Activated CD8-positive, alpha-beta memory T cell treated with anti-CD3 and anti-CD28 coated beads, Interleukin-2, amount 10 ng/mL, durations not matched to agents 7 days and 5 days (primary cell): ENCODE data around the gene DNAJB12. TPM values are rescaled to one million over a fixed set of nuclear protein-coding genes. Genes with fewer than 3 reads are reported as not detected.
"Not testable (repeated sequence)": the region's sequence is repeated elsewhere in the genome, so short reads cannot be mapped to it uniquely, and the experiment has no call there.

ENCODE experiments used
- ATAC-seq: fragments of 150-1000 bp; cut with Tn5 transposase; one replicate; pipeline ENCODE4 v1.10.0; 2021; ENCODE audit warnings: moderate library complexity
- CTCF ChIA-PET: fragments of 350-600 bp; sonication (Branson Sonifier 250); formaldehyde crosslinking; loops from one replicate; lab custom pipeline; 2021; ENCODE audit warnings: antibody characterized with exemption; lab: Charles Lee
- DNase-seq: peaks from one replicate; pipeline ENCODE4 v3.0.0-alpha.2; 2020
- H3K27ac Mint-ChIP-seq: one replicate; pipeline ENCODE4 v1.8.0; 2021; ENCODE audit warnings: mild to moderate bottlenecking, mixed read lengths
- H3K27me3 Mint-ChIP-seq: one replicate; pipeline ENCODE4 v1.8.0; 2021; ENCODE audit warnings: mixed read lengths
- H3K36me3 Mint-ChIP-seq: one replicate; pipeline ENCODE4 v1.8.0; 2021; ENCODE audit warnings: mild to moderate bottlenecking, mixed read lengths
- H3K4me1 Mint-ChIP-seq: one replicate; pipeline ENCODE4 v1.8.0; 2021; ENCODE audit warnings: mixed read lengths
- H3K4me3 Mint-ChIP-seq: one replicate; pipeline ENCODE4 v1.8.0; 2021; ENCODE audit warnings: mild to moderate bottlenecking, moderate library complexity, mixed read lengths
- H3K9me3 Mint-ChIP-seq: one replicate; pipeline ENCODE4 v1.8.0; 2022; ENCODE audit warnings: low read depth, mixed read lengths
- total RNA-seq, 2 experiments: library from RNA; stranded (reverse); gene quantifications; one replicate each; pipeline ENCODE4 v1.2.3, GENCODE V29; 2021

Gene DNAJB12
- 10 to 100 TPM; 25.5 to 31.4 TPM for total RNA-seq

DNA sequence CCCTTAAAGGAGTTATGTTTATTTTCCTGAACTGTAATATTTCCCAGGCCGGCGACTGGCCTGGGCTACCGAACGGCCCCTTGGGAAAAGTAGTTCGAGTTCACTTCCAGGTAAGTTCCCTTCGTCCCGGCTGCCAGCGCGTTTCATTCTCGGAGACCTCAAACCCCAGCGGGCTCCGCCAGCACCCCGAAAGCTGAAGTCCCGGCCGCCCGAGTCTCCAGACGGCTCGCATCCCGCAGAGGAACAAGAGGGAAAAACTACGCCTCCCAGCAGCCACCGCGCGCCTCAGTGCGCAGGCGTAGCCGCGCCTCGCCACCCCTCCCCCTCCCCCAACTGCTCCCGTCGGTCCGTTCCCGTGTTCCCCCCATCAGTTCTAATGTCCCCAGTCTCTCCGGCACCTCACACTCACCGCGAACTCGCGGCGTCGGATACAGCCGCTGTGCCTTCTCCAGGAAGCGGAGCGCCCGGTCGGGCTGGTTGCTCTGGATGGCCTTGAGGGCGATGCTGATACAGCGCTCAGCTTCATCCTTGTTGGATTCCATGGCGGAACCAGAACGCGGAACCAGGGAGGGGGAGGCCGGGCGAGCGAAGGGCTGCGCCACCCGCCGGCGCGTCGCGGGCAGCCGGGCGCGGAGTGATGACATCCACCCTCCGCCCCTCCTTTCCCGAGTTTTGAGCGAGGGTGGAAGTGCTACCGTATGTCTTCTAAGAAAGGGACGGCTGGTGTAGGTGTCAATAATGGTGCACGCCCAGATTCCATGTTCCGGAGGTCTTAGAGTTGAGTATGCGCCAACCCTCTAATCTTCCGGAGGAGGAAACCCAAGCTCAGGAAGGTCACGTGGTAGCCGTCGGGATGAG, at the start of gene DNAJB12:
DNAJB12 (minus strand) TSS at position 564 of the 858 bp plus-strand sequence; CDS start at position 542, 22 bp downstream.
- DNase-seq = peak; percentile 93
- H3K4me3 Mint-ChIP-seq = peak within 1 kb of the TSS; percentile 90
- CTCF ChIA-PET = interaction anchor here (1.1 to 2.6 kb wide), 11 partner anchors 10 to 480 kb away, joined by 3 to 12 read pairs (median 6); partner anchors contain the start of gene SPOCK2
- peaks cover 8% of the 10 kb centered on the region for H3K36me3 Mint-ChIP-seq
- peak within 1 kb of the TSS; percentile 95 for H3K27ac Mint-ChIP-seq
- H3K27me3 Mint-ChIP-seq = no peaks in the 10 kb centered on the region
- peaks cover 26% of the 10 kb centered on the region for H3K4me1 Mint-ChIP-seq
- peak; percentile 90 for ATAC-seq
- no peaks in the 10 kb centered on the region for H3K9me3 Mint-ChIP-seq

DNA sequence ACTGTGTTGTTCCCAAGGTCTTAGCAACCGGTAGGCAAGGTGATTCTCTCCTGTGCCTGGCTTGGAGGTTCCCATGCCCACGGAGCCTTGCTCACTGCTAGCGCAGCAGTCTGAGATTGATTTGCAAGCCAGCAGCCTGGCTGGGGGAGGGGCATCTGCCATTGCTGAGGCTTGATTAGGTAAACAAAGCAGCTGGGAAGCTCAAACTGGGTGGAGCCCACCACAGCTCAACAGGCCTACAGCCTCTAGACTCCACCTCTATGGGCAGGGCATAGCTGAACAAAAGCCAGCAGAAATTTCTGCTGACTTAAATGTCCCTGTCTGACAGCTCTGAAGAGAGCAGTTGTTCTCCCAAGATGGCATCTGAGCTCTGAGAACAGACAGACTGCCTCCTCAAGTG, 40.9 kb upstream of the DNAJB12 start:
- CTCF ChIA-PET, H3K9me3 Mint-ChIP-seq, H3K27me3 Mint-ChIP-seq, H3K4me3 Mint-ChIP-seq, H3K4me1 Mint-ChIP-seq, H3K36me3 Mint-ChIP-seq, ATAC-seq, DNase-seq, H3K27ac Mint-ChIP-seq: not testable (repeated sequence)

DNA sequence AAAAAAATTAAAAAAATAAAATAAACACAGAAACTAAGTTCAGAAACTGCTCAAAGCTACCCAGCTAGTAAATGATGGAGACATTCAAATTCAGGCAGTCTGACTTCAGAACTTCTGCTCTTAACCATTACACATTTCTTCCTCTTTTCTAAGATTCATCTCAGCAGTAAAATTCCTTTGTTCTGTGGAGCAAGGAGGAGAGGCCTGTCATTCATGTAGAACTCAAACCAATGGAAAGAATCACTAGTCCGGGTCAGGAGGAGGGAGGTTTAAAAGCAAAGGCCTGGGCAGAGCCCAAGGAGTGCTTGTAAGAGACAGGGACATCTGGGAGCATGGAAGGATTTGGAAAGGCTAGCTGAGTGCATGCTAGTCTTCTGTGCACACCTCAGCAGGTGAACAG, 37.9 kb upstream of the DNAJB12 start:
- Mint-ChIP-seq H3K4me1 (no peaks in the 10 kb centered on the region), H3K9me3 (no peaks in the 10 kb centered on the region), H3K27me3 (no peaks in the 10 kb centered on the region), H3K27ac (no peak overlapping the region), H3K4me3 (no peak overlapping the region), H3K36me3 (peaks cover 4% of the 10 kb centered on the region)
- no peak for DNase-seq
- ATAC-seq = no peak
- CTCF ChIA-PET = no interaction called here

DNA sequence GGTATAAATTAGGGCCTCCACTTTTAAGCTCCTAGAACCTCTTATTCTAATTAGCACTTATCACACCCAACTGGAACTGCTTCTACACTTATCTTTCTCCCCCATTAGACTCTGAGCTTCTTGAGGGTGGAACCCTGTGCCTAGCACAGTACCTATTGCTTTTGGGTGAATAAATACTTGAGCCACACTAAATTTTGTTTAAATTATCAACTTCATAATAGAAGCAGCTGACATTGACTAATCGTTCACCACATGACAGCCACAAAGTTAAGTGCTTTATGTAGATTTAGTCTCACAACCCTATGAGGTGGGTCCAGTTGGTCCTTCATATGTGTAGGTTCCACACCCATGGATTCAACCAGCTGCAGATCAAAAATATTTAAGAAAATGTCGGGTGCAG, 36.0 kb upstream of the DNAJB12 start:
- Mint-ChIP-seq H3K4me1 (no peaks in the 10 kb centered on the region), H3K27me3 (no peaks in the 10 kb centered on the region), H3K4me3 (no peak overlapping the region), H3K9me3 (no peaks in the 10 kb centered on the region), H3K27ac (no peak overlapping the region), H3K36me3 (peaks cover 2% of the 10 kb centered on the region)
- CTCF ChIA-PET = no interaction called here
- no peak for ATAC-seq
- no peak for DNase-seq

DNA sequence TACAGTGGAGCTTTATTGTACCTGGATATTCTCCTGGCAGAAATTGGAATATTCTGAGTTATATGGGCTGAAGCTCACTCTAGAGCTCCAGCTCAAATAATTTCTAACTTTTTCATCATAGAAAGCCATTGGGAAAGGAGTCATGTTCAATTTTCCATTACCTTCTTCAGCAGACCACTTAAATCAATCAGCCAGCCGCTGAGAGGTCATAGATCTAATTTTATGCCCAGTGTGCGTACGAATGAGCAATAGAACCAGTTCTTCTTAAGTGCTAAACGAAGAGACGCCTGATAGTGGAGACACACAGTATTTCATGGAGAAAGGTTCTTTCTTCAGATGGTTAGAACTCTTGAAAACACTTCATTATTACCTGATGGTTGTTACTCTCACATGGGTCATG, 35.0 kb upstream of the DNAJB12 start:
- Mint-ChIP-seq H3K9me3 (no peaks in the 10 kb centered on the region), H3K4me3 (no peak overlapping the region), H3K36me3 (no peaks in the 10 kb centered on the region), H3K27me3 (no peaks in the 10 kb centered on the region), H3K4me1 (no peaks in the 10 kb centered on the region), H3K27ac (no peak overlapping the region)
- CTCF ChIA-PET = no interaction called here
- no peak for DNase-seq
- ATAC-seq = no peak

DNA sequence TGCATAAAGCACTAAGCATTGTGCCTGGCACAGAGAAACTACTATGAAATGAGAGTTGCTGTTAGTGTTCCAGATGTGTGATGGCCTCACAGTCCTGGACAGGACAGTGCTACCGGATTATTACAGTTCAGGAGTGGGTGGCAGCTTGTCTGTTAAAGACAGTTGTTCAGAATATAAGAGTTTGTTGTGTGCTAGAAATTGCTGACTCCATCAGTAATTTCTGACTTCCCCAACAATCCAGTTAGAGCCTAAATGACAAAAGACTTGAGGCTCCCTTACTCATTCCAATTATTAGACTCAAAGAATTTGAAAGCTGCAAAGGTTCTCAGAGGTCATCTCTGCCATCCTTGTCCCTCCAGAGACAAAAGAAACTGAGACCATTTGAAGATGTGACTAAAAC, 34.3 kb upstream of the DNAJB12 start:
- H3K4me3 Mint-ChIP-seq = no peak overlapping the region
- ATAC-seq (no peak), DNase-seq (no peak)
- H3K27ac Mint-ChIP-seq = no peak overlapping the region
- no peaks in the 10 kb centered on the region for H3K4me1 Mint-ChIP-seq
- no peaks in the 10 kb centered on the region for H3K36me3 Mint-ChIP-seq
- CTCF ChIA-PET = interaction anchor here (1.2 kb wide), 1 partner anchor 25 kb away, joined by 3 read pairs; no protein-coding TSS in a partner anchor
- no peaks in the 10 kb centered on the region for H3K9me3 Mint-ChIP-seq
- H3K27me3 Mint-ChIP-seq = no peaks in the 10 kb centered on the region

DNA sequence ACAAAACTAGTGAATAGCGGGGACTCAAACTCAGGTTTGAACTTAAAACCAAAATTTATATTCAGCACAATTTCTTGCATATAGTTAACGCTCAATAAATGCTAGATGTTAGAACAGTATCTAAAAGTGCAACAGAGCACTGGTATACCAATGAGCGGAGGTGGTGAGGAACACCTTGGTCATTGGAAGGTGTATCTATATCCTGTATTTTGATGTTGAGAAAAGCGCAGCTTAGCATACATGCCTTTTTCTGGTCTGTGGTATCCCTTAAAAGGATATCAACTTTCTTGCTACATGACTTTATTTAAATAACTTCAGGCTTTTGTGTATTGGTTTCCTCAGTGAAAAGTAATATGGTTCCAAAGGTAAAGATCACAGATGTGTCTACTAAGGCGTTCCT, 33.3 kb upstream of the DNAJB12 start:
- DNase-seq (no peak), ATAC-seq (no peak)
- no peaks in the 10 kb centered on the region for H3K27me3 Mint-ChIP-seq
- no peaks in the 10 kb centered on the region for H3K36me3 Mint-ChIP-seq
- no peak overlapping the region for H3K27ac Mint-ChIP-seq
- no peaks in the 10 kb centered on the region for H3K4me1 Mint-ChIP-seq
- no peak overlapping the region for H3K4me3 Mint-ChIP-seq
- CTCF ChIA-PET = interaction anchor here (1.2 kb wide), 1 partner anchor 24 kb away, joined by 3 read pairs; no protein-coding TSS in a partner anchor
- H3K9me3 Mint-ChIP-seq = no peaks in the 10 kb centered on the region

DNA sequence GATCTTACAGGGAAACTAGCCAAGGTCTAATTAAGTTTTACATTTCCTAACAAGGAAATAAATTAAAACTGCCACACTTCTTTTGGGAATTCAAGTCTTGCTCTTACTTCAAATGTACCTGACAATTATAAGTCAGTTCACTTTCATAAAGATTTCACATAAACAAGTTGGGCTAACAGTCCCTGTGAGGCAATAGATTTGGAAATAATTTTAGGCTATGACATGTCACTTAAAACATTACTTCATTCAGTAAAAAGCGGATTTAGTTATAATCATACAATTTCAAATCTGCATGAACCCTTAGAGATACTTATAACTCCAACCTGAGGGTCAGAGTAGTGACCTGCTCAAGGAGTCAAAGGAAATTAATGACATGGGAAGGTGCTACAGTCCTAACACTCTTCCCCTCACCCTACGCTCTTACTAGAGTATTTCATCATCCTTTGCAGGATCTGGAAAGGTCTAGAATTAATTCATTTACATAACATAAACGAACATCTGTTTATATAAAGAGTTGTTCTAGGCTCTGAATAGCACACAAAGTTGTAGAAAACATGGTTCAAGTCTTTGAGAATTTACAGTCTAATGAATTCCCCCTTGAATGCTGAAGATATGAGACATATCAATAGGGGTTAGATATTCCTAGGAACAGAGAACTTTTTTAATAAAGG, 32.3 kb upstream of the DNAJB12 start:
- CTCF ChIA-PET = interaction anchor here (1.4 kb wide), 1 partner anchor 13 kb away, joined by 4 read pairs; no protein-coding TSS in a partner anchor
- Mint-ChIP-seq H3K27me3 (no peaks in the 10 kb centered on the region), H3K36me3 (no peaks in the 10 kb centered on the region), H3K4me1 (no peaks in the 10 kb centered on the region), H3K4me3 (no peak overlapping the region), H3K9me3 (no peaks in the 10 kb centered on the region), H3K27ac (no peak overlapping the region)
- ATAC-seq (no peak), DNase-seq (no peak)

DNA sequence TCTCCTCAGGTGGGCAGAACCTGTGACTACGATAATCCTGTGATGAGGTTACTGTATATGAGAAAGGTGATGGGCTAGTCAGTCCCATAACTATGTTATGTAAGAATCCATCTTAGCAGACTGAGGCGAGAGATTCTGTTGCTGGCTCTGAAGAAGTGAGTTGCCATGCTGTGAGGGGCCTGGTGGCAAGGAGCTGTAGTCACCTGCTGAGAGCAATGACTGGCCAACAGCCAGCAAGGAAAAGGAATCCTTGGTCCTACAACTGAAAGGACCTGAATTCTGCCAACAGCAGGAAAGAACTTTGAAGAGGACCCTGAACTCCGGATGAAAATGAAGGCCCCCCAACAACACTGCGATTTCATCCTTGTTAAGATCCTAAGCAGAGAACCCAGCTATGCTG, 31.0 kb upstream of the DNAJB12 start:
- Mint-ChIP-seq H3K4me3 (no peak overlapping the region), H3K36me3 (no peaks in the 10 kb centered on the region), H3K4me1 (no peaks in the 10 kb centered on the region), H3K9me3 (no peaks in the 10 kb centered on the region), H3K27me3 (no peaks in the 10 kb centered on the region), H3K27ac (no peak overlapping the region)
- CTCF ChIA-PET = no interaction called here
- DNase-seq (no peak), ATAC-seq (no peak)

DNA sequence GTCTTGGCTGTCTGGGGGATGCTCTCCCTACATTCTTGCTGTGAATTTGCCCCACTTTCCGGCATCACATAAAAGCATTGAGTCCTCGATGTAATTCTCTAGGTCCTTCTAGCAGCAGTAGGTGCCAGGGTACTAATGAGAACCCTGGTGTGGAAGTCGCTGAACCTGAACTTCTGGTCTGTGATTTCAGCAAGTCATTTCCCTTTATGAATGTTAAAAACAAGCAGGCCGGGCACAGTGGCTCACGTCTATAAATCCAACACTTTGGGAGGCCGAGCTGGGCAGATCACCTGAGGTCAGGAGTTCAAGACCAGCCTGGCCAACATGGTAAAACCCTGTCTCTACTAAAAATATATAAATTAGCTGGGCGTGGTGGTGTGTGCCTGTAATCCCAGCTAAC, 30.3 kb upstream of the DNAJB12 start:
- DNase-seq, H3K9me3 Mint-ChIP-seq, H3K4me1 Mint-ChIP-seq, H3K27me3 Mint-ChIP-seq, CTCF ChIA-PET, H3K27ac Mint-ChIP-seq, ATAC-seq, H3K36me3 Mint-ChIP-seq, H3K4me3 Mint-ChIP-seq: not testable (repeated sequence)

DNA sequence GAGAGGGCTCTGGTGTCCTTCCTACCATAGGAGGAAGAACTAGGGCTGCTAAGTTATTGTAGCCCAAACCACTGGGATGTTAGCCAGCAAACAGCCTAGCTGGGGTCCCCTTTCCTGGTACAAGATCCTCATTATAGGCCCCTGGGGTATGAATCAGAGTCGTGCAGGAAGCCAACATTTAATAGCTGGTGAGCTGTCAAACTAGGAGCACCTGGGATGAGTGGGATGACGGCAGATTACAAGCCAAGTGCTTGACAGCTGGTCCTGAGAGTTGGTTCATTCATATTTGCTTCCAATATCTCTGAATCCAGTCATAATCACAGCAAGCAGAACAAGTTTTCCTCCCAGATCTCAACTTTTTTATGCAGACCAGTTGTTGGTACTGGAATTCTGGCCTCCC, 25.1 kb upstream of the DNAJB12 start:
- Mint-ChIP-seq H3K36me3 (peaks cover 1% of the 10 kb centered on the region), H3K27ac (no peak overlapping the region), H3K4me3 (no peak overlapping the region), H3K4me1 (peaks cover 16% of the 10 kb centered on the region), H3K9me3 (no peaks in the 10 kb centered on the region), H3K27me3 (no peaks in the 10 kb centered on the region)
- DNase-seq = no peak
- CTCF ChIA-PET = interaction anchor here (1.5 kb wide), 1 partner anchor 15 kb away, joined by 5 read pairs; no protein-coding TSS in a partner anchor
- no peak for ATAC-seq

DNA sequence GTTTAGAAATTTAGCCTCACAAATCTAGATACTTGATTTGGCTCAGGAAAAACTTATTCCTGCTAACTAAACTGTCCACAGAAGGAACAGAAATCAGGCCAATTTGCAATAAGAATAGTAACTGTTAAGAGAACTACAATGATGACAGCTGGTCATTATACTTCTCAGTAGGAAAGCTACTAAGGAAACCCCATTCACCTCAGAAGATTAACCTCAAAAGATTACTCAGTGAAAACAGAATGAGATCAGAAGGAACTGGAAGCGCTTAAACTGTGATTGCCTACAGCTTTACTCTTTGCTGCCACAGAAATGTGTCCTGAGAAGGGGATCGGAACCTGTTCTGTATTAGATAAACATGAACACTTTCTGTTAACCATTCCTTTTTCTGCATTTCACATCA, 24.3 kb upstream of the DNAJB12 start:
- Mint-ChIP-seq H3K36me3 (peaks cover 1% of the 10 kb centered on the region), H3K9me3 (no peaks in the 10 kb centered on the region), H3K4me1 (peaks cover 16% of the 10 kb centered on the region), H3K27me3 (no peaks in the 10 kb centered on the region), H3K27ac (no peak overlapping the region), H3K4me3 (no peak overlapping the region)
- DNase-seq = no peak
- ATAC-seq = peak; percentile 57
- CTCF ChIA-PET = interaction anchor here (1.5 kb wide), 1 partner anchor 14 kb away, joined by 5 read pairs; no protein-coding TSS in a partner anchor

DNA sequence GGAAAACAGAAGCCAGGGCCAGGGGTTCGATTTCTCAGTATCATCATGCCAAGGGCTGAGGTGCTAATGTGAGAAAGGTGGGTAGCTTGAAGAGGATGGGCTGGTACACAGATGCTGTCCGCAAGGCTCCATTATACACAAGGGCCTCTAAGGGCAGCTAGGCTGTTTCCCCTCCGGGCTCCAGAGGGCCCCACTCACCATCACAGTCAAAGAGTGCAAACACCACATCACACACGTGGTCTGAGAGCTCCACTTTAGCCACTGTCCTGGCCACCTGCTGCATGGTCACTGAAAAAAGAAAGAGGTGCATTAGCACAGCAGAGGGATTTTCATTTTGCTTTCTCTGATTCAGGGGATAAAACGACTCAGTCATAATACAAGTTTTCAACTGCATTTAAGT, 20.9 kb upstream of the DNAJB12 start:
- Mint-ChIP-seq H3K4me1 (peaks cover 20% of the 10 kb centered on the region), H3K36me3 (peaks cover 3% of the 10 kb centered on the region), H3K9me3 (no peaks in the 10 kb centered on the region), H3K27me3 (no peaks in the 10 kb centered on the region), H3K4me3 (no peak overlapping the region), H3K27ac (no peak overlapping the region)
- DNase-seq = no peak
- ATAC-seq = no peak
- CTCF ChIA-PET = interaction anchor here (1.1 to 2.3 kb wide), 2 partner anchors 11 to 459 kb away, joined by 3 to 10 read pairs; no protein-coding TSS in a partner anchor
